Measurements from ENCODE around the gene DCAF7.

DCAF7 gene

GRCh38 chr17:63595132-63595531, 44.9 kb downstream of the DCAF7 start:
- no peak for DNase-seq

- no peak for DNase-seq
These were observed 46.7 kb downstream of the DCAF7 start for GRCh38 chr17:63596856-63597586.

GRCh38 chr17:63598281-63598680, 48.0 kb downstream of the DCAF7 start:
- no peak for DNase-seq

- DNase-seq = peak; percentile 59
These were observed 50.5 kb downstream of the DCAF7 start, which contains the start of gene TACO1 for GRCh38 chr17:63600569-63601438. Gene TACO1 (plus strand): TSS chr17:63600895. CDS start chr17:63601084, 189 bp downstream.

- no peak for DNase-seq
These were observed 51.4 kb downstream of the DCAF7 start for GRCh38 chr17:63601439-63602371.

GRCh38 chr17:63609816-63610573, 59.7 kb downstream of the DCAF7 start:
- no peak for DNase-seq

- DNase-seq = no peak
These were observed 60.6 kb downstream of the DCAF7 start for GRCh38 chr17:63610854-63611253.

- no peak for DNase-seq
These were observed 61.1 kb downstream of the DCAF7 start for GRCh38 chr17:63611354-63611753.

- DNase-seq = no peak
These were observed 63.4 kb downstream of the DCAF7 start for GRCh38 chr17:63613663-63614062.

GRCh38 chr17:63621229-63621683, 71.0 kb downstream of the DCAF7 start:
- DNase-seq = no peak

GRCh38 chr17:63621684-63622573, 71.7 kb downstream of the DCAF7 start, which contains the start of gene MAP3K3:
Gene MAP3K3 (plus strand): TSS chr17:63622417. CDS start chr17:63622760, 343 bp downstream.
- DNase-seq = peak; percentile 97

GRCh38 chr17:63622574-63623390, 72.5 kb downstream of the DCAF7 start:
- DNase-seq = peak; percentile 49

GRCh38 chr17:63623786-63624530, 73.7 kb downstream of the DCAF7 start:
- no peak for DNase-seq

- no peak for DNase-seq
These were observed 74.2 kb downstream of the DCAF7 start for GRCh38 chr17:63624531-63624880.

- DNase-seq = no peak
These were observed 76.4 kb downstream of the DCAF7 start for GRCh38 chr17:63626551-63627180.

- DNase-seq = no peak
These were observed 79.3 kb downstream of the DCAF7 start for GRCh38 chr17:63629627-63630026.

- DNase-seq = no peak
These were observed 80.8 kb downstream of the DCAF7 start for GRCh38 chr17:63631062-63631461.

GRCh38 chr17:63631626-63632025, 81.3 kb downstream of the DCAF7 start:
- no peak for DNase-seq

- no peak for DNase-seq
These were observed 83.5 kb downstream of the DCAF7 start for GRCh38 chr17:63633742-63634141.
